GM19099 (cell line): Measurements from ENCODE around the gene PLET1.

ENCODE experiments used
- POLR2A ChIP-seq: IDR thresholded peaks from 3 replicates; pipeline ENCODE4 v1.6.1; 2011; ENCODE audit warnings: low read depth; ENCODE audit not compliant: insufficient read length; ENCODE audit errors: extremely low read depth

Gene PLET1

DNA sequence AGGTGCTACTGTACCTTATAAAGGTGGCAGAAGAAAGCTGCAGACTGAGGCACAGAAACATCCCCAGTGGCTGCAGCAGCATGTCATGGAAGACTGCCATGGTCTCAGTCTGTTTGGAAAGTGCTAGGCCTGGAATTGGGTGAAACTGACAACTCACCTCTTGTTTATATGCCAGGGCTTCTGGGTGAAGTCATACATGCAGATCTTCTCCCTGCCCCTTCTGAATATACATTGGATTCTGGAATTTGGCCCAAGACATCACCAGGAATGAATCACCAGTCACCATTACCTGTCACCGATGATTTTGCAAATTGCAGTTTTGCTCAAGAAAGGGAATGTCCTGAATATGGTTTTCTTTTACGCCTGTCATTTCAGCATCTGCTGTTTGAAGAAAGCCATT, at the start of gene PLET1:
TSS of gene PLET1 (minus strand) at position 371 of the 400 bp plus-strand sequence. CDS start at position 100, 271 bp downstream.
- TF ChIP-seq POLR2A: no peak

DNA sequence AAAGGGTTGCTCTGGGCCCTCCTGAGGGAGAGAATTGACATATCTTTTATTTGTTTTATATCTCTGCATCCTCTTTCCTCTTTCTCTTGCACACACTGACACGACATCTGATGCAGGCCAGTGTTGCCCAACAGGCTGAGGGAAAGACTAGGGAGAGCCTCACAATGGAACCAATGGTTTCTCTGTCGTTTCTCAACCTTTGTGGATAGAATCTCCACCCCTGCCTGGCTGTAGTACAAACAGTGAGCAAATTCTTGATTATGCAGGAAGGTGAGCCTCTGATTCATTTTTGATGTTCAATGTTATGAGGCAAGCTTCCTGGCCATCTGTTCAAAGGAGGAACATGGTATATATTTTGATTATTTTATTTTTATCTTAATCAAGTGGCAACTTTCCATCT, 49.8 kb upstream of the PLET1 start:
- no peak for TF ChIP-seq POLR2A

DNA sequence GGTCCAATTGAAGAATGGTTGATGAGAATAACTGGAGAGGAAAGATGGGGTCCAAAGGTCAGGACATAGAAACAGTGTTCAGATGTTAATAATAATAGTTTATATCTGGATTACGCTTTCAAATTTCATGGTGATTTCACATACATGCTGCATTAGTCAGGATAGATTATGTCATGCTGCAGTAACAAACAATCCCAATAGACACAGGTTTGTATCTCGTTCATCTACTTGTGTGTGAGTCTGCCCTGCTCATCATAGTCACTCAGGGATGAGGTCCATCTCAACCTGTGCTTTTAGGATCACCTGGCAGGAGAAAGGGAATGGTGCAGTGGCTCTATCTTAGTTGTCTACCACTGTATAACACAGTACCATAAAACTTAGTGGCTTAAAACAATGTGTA, 48.0 kb upstream of the PLET1 start:
- no peak for TF ChIP-seq POLR2A

- no peak for TF ChIP-seq POLR2A
Measured at GRCh38 chr11:112307616-112308015, 47.0 kb upstream of the PLET1 start.

DNA sequence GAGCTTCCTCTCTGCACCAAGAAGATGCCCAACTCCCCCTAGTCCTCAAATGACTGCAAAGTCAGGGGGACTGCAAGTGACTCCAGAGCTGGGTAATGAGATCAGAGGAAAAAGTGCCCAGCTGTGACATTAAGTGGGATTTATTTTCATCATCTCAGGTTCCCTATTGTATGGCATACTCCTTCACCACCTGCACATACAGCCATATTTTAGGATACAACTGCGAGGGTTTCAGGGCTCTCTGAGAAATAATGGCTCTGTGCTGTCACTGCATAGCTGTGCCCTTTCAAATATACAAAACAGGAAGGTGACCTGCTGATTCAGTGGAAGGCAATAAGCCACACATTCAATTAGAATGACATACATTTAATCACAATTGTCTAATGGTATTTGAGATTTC, 45.6 kb upstream of the PLET1 start:
- TF ChIP-seq POLR2A: no peak

DNA sequence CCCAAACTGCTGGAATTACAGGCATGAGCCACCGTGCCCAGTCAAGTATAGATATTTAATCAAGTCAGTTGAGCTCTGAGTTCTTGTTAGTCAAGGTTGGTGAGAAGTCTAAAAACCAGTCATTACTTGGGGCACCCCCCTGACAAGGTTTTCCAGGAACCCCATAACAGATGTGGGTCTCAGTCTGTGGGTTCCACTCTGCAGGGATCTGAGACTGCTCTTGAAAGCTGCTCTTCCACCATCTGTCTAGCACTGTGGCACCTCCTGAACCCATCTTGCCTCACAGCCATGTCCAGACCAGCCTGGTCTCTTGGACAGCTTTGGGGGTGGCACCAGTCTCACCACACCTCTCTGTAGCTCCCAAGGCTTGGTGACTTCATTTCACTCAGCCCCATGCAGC, 44.3 kb upstream of the PLET1 start:
- TF ChIP-seq POLR2A: no peak

GRCh38 chr11:112303616-112304015, 43.0 kb upstream of the PLET1 start:
- TF ChIP-seq POLR2A: no peak

DNA sequence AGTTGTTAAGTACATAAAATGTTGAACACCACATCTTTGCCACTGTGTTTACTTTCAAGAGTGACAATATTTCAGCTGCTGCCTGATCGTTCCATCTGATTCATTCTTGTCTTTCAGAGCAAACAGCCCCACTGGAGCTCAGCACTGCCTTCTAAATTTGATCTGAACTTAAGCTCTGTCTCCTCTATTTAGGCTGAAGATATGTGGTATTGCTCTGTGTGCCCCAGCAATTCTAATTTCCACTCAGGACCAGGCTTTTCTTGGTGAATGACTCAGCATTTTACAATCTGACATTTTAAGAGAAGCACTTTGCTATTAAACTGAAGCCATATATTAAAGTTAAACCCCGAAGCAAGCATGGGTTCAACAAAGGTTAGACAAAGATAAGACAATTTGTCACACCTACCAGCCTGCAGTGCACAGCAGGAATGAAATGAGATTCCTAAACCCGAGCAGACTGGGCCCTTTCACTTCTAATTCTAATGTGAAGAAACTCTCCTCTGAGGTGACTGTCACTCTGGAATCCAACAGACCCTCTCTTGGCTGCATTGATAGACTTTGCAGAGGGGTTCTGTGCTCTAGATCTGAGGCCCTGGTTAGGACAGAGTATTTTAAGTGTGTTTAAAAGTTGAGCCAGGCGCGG, 41.7 kb upstream of the PLET1 start:
- no peak for TF ChIP-seq POLR2A

- no peak for TF ChIP-seq POLR2A
Measured at GRCh38 chr11:112300094-112300786, 39.6 kb upstream of the PLET1 start.

- TF ChIP-seq POLR2A: no peak
Measured at GRCh38 chr11:112298535-112298934, 37.9 kb upstream of the PLET1 start.

DNA sequence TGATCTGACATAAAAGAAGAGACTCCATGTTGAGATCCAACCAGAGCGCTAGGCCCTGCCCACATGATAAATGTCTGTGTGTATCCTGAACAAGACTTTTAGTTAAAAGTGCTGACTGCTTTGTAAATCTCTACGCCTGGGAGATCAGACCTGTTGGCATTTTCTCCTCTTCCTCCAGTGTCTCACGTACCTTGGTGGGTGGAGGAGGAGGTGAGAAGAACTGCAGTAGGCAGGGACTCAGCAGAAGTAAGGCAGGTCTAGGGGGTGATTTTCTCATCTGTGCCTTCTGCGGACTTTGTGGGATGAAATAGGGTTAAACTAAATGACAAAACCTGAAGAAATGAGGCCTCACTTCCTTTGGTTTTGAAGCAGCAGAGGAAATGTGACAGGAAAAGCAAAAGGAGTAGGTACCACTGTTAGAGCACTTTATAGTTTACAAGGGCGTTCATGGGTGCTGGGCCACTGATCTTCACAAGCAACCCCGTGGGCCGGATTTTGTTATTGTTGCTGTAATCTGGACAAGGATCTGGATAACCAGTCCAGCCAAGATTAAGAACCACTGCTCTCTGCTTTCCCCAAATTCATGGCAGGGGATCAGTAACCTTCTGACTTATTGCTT, 36.7 kb upstream of the PLET1 start:
- TF ChIP-seq POLR2A: no peak

GRCh38 chr11:112296044-112296443, 35.4 kb upstream of the PLET1 start:
- TF ChIP-seq POLR2A: no peak

DNA sequence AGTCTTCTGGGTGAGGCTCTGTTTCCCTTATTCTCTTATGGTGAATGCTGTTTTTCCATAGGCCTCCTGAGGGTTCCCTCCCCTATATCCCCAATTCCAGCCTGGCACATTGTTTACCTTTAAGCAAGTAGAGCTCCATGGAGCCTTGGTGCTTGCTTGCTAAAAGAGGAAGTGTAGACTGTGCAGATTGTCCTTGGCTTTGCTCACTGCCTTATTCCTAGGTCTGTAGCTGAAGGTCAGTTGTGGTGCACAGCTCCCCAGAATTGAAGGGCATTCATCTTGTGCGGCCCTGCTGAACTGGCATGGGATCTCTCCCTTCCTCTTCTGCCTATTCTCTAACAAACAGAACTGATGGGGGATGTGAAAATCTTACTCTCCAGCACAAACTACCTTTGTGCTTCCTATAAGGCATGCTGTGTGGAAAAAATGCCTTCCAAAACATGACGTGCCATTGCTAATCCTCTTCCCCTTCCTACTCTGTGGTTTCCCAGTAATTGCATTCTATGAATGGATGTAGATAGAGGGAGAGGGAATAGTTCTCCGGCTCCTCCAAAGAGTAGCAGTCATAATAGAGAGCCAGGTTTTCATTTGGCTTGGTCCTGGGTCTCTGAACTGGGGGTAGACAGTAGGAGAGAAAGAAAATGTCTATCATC, 34.2 kb upstream of the PLET1 start:
- TF ChIP-seq POLR2A: no peak

GRCh38 chr11:112293614-112294013, 33.0 kb upstream of the PLET1 start:
- TF ChIP-seq POLR2A: no peak

GRCh38 chr11:112292785-112293407, 32.2 kb upstream of the PLET1 start:
- no peak for TF ChIP-seq POLR2A
